Measurements from ENCODE around the gene HLCS. TPM values are rescaled to one million over a fixed set of nuclear protein-coding genes. Genes with fewer than 3 reads are reported as not detected.

Gene HLCS
- polyA plus RNA-seq, 4 donors: 2.7 to 13.7 (median 4.9) TPM

- Histone ChIP-seq H3K9me3 (ENCODE audit: control insufficient read depth in 2 of 2, insufficient read depth in 1 of 2, low read depth in 1 of 2, low read length in 1 of 2) (no peaks in the 10 kb centered on the region), H3K4me1 (ENCODE audit: control insufficient read depth in 3 of 3, insufficient read depth in 2 of 3, low read depth in 1 of 3, low read length in 2 of 3) (peaks cover 0 to 6% (median 0%) of the 10 kb centered on the region in 3 donors), H3K27ac (ENCODE audit: low read depth in 1 of 3, low read length in 2 of 3) (no peak overlapping the region), H3K4me3 (ENCODE audit: low read depth in 1 of 3, low read length in 3 of 3) (no peak overlapping the region), H3K27me3 (ENCODE audit: control insufficient read depth in 3 of 3, insufficient read depth in 3 of 3, low read length in 3 of 3) (no peaks in the 10 kb centered on the region), H3K36me3 (ENCODE audit: control insufficient read depth in 3 of 3, insufficient read depth in 2 of 3, low read depth in 1 of 3, low read length in 3 of 3) (no peaks in the 10 kb centered on the region)
- FAIRE-seq (no peak), DNase-seq (no peak)
- 90 to 92% (median 90%) methylated on average over 12 of the region's 12 CpGs for WGBS, 3 donors
These were observed 181.5 kb downstream of the HLCS start for GRCh38 chr21:36784947-36785346.

GRCh38 chr21:36783612-36784374, 182.7 kb downstream of the HLCS start:
- FAIRE-seq (no peak), DNase-seq (no peak)
- H3K36me3 ChIP-seq (ENCODE audit: control insufficient read depth in 3 of 3, insufficient read depth in 2 of 3, low read depth in 1 of 3, low read length in 3 of 3): no peaks in the 10 kb centered on the region
- no peaks in the 10 kb centered on the region for H3K27me3 ChIP-seq (ENCODE audit: control insufficient read depth in 3 of 3, insufficient read depth in 3 of 3, low read length in 3 of 3)
- H3K4me1 ChIP-seq (ENCODE audit: control insufficient read depth in 3 of 3, insufficient read depth in 2 of 3, low read depth in 1 of 3, low read length in 2 of 3): peaks cover 0 to 6% (median 0%) of the 10 kb centered on the region in 3 donors
- no peaks in the 10 kb centered on the region for H3K9me3 ChIP-seq (ENCODE audit: control insufficient read depth in 2 of 2, insufficient read depth in 1 of 2, low read depth in 1 of 2, low read length in 1 of 2)
- WGBS, 3 donors: 88 to 94% (median 90%) methylated on average over 8 of the region's 8 CpGs
- H3K27ac ChIP-seq (ENCODE audit: low read depth in 1 of 3, low read length in 2 of 3): no peak overlapping the region
- no peak overlapping the region for H3K4me3 ChIP-seq (ENCODE audit: low read depth in 1 of 3, low read length in 3 of 3)

- DNase-seq (no peak), FAIRE-seq (no peak)
- Histone ChIP-seq H3K27ac (ENCODE audit: low read depth in 1 of 3, low read length in 2 of 3) (no peak overlapping the region), H3K36me3 (ENCODE audit: control insufficient read depth in 3 of 3, insufficient read depth in 2 of 3, low read depth in 1 of 3, low read length in 3 of 3) (no peaks in the 10 kb centered on the region), H3K4me3 (ENCODE audit: low read depth in 1 of 3, low read length in 3 of 3) (no peak overlapping the region), H3K9me3 (ENCODE audit: control insufficient read depth in 2 of 2, insufficient read depth in 1 of 2, low read depth in 1 of 2, low read length in 1 of 2) (no peaks in the 10 kb centered on the region), H3K4me1 (ENCODE audit: control insufficient read depth in 3 of 3, insufficient read depth in 2 of 3, low read depth in 1 of 3, low read length in 2 of 3) (no peaks in the 10 kb centered on the region), H3K27me3 (ENCODE audit: control insufficient read depth in 3 of 3, insufficient read depth in 3 of 3, low read length in 3 of 3) (no peaks in the 10 kb centered on the region)
- 76 to 91% (median 89%) methylated on average over 6 of the region's 6 CpGs for WGBS, 3 donors
These were observed 185.6 kb downstream of the HLCS start for GRCh38 chr21:36780861-36781260.

DNA sequence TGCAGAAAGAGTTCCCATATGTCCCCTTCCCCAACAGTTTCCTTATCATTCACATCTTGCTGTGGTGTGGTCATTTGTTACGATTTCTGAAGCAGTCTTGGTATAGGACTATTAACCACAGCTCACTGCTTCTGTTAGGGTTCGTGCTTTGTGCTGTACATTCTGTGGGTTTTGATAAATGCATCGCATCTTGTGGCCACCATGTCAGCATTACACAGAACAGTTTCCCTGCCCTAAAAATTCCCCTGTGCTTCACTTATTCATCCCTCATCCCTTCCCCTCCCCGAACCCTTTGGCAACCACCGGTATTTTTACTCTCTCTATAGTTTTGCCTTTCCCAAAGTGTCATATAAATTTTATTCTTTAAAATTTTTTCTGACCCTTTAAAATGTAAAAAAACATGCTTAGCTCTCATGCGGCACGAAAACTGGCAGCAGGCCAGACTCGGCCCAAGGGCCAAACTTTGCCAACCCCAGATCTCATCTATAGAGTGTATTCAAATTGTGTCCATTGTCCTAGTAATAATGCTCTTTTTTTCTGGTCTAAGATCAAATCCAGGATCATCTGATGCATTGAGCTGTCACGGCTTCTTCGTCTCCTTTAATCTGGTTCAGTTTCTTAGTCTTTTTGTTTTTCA, 189.4 kb downstream of the HLCS start:
- no peak overlapping the region for H3K27ac ChIP-seq (ENCODE audit: low read depth in 1 of 3, low read length in 2 of 3)
- H3K9me3 ChIP-seq (ENCODE audit: control insufficient read depth in 2 of 2, insufficient read depth in 1 of 2, low read depth in 1 of 2, low read length in 1 of 2): no peaks in the 10 kb centered on the region
- 79 to 84% (median 82%) methylated on average over 10 of the region's 10 CpGs for WGBS, 3 donors
- no peak overlapping the region for H3K4me3 ChIP-seq (ENCODE audit: low read depth in 1 of 3, low read length in 3 of 3)
- no peak for FAIRE-seq
- DNase-seq: no peak
- no peaks in the 10 kb centered on the region for H3K4me1 ChIP-seq (ENCODE audit: control insufficient read depth in 3 of 3, insufficient read depth in 2 of 3, low read depth in 1 of 3, low read length in 2 of 3)
- no peaks in the 10 kb centered on the region for H3K36me3 ChIP-seq (ENCODE audit: control insufficient read depth in 3 of 3, insufficient read depth in 2 of 3, low read depth in 1 of 3, low read length in 3 of 3)
- H3K27me3 ChIP-seq (ENCODE audit: control insufficient read depth in 3 of 3, insufficient read depth in 3 of 3, low read length in 3 of 3): no peaks in the 10 kb centered on the region

GRCh38 chr21:36773995-36774394, 192.5 kb downstream of the HLCS start:
- H3K9me3 ChIP-seq (ENCODE audit: control insufficient read depth in 2 of 2, insufficient read depth in 1 of 2, low read depth in 1 of 2, low read length in 1 of 2): no peaks in the 10 kb centered on the region
- H3K27me3 ChIP-seq (ENCODE audit: control insufficient read depth in 3 of 3, insufficient read depth in 3 of 3, low read length in 3 of 3): no peaks in the 10 kb centered on the region
- H3K36me3 ChIP-seq (ENCODE audit: control insufficient read depth in 3 of 3, insufficient read depth in 2 of 3, low read depth in 1 of 3, low read length in 3 of 3): no peaks in the 10 kb centered on the region
- FAIRE-seq: no peak
- DNase-seq: no peak
- no peak overlapping the region for H3K27ac ChIP-seq (ENCODE audit: low read depth in 1 of 3, low read length in 2 of 3)
- no peaks in the 10 kb centered on the region for H3K4me1 ChIP-seq (ENCODE audit: control insufficient read depth in 3 of 3, insufficient read depth in 2 of 3, low read depth in 1 of 3, low read length in 2 of 3)
- WGBS, 3 donors: 72 to 84% (median 81%) methylated on average over 8 of the region's 8 CpGs
- no peak overlapping the region for H3K4me3 ChIP-seq (ENCODE audit: low read depth in 1 of 3, low read length in 3 of 3)

GRCh38 chr21:36773117-36773516, 193.4 kb downstream of the HLCS start:
- 17 to 46% (median 29%) methylated on average over 5 of the region's 5 CpGs for WGBS, 3 donors
- Histone ChIP-seq H3K9me3 (ENCODE audit: control insufficient read depth in 2 of 2, insufficient read depth in 1 of 2, low read depth in 1 of 2, low read length in 1 of 2) (no peaks in the 10 kb centered on the region), H3K27ac (ENCODE audit: low read depth in 1 of 3, low read length in 2 of 3) (no peak overlapping the region), H3K36me3 (ENCODE audit: control insufficient read depth in 3 of 3, insufficient read depth in 2 of 3, low read depth in 1 of 3, low read length in 3 of 3) (peaks cover 0 to 3% (median 0%) of the 10 kb centered on the region in 3 donors), H3K4me1 (ENCODE audit: control insufficient read depth in 3 of 3, insufficient read depth in 2 of 3, low read depth in 1 of 3, low read length in 2 of 3) (peaks cover 0 to 2% (median 0%) of the 10 kb centered on the region in 3 donors), H3K27me3 (ENCODE audit: control insufficient read depth in 3 of 3, insufficient read depth in 3 of 3, low read length in 3 of 3) (no peaks in the 10 kb centered on the region), H3K4me3 (ENCODE audit: low read depth in 1 of 3, low read length in 3 of 3) (no peak overlapping the region)
- FAIRE-seq (no peak), DNase-seq (peak; percentile 48 to 80)

- Histone ChIP-seq H3K36me3 (ENCODE audit: control insufficient read depth in 3 of 3, insufficient read depth in 2 of 3, low read depth in 1 of 3, low read length in 3 of 3) (peaks cover 0 to 7% (median 0%) of the 10 kb centered on the region in 3 donors), H3K4me1 (ENCODE audit: control insufficient read depth in 3 of 3, insufficient read depth in 2 of 3, low read depth in 1 of 3, low read length in 2 of 3) (peaks cover 0 to 2% (median 0%) of the 10 kb centered on the region in 3 donors), H3K27me3 (ENCODE audit: control insufficient read depth in 3 of 3, insufficient read depth in 3 of 3, low read length in 3 of 3) (no peaks in the 10 kb centered on the region), H3K9me3 (ENCODE audit: control insufficient read depth in 2 of 2, insufficient read depth in 1 of 2, low read depth in 1 of 2, low read length in 1 of 2) (no peaks in the 10 kb centered on the region), H3K27ac (ENCODE audit: low read depth in 1 of 3, low read length in 2 of 3) (no peak overlapping the region), H3K4me3 (ENCODE audit: low read depth in 1 of 3, low read length in 3 of 3) (no peak overlapping the region)
- no peak for FAIRE-seq
- peak in 1 of 2 donors; percentile 10 for DNase-seq
- WGBS, 3 donors: 56 to 60% (median 56%) methylated on average over 8 of the region's 8 CpGs
These were observed 197.2 kb downstream of the HLCS start for GRCh38 chr21:36769051-36769839.

GRCh38 chr21:36768496-36768895, 198.0 kb downstream of the HLCS start:
- WGBS, 3 donors: 91 to 96% (median 93%) methylated on average over 13 of the region's 13 CpGs
- H3K4me3 ChIP-seq (ENCODE audit: low read depth in 1 of 3, low read length in 3 of 3): no peak overlapping the region
- no peaks in the 10 kb centered on the region for H3K9me3 ChIP-seq (ENCODE audit: control insufficient read depth in 2 of 2, insufficient read depth in 1 of 2, low read depth in 1 of 2, low read length in 1 of 2)
- peaks cover 0 to 7% (median 0%) of the 10 kb centered on the region in 3 donors for H3K36me3 ChIP-seq (ENCODE audit: control insufficient read depth in 3 of 3, insufficient read depth in 2 of 3, low read depth in 1 of 3, low read length in 3 of 3)
- H3K4me1 ChIP-seq (ENCODE audit: control insufficient read depth in 3 of 3, insufficient read depth in 2 of 3, low read depth in 1 of 3, low read length in 2 of 3): peaks cover 0 to 2% (median 0%) of the 10 kb centered on the region in 3 donors
- no peak overlapping the region for H3K27ac ChIP-seq (ENCODE audit: low read depth in 1 of 3, low read length in 2 of 3)
- no peaks in the 10 kb centered on the region for H3K27me3 ChIP-seq (ENCODE audit: control insufficient read depth in 3 of 3, insufficient read depth in 3 of 3, low read length in 3 of 3)
- DNase-seq: no peak
- FAIRE-seq: no peak
